LoVo (cell line): ENCODE data around the gene SEC61G.

ENCODE experiments used
- DNase-seq: peaks from one replicate; pipeline ENCODE4 v3.0.0-alpha.2; 2016; ENCODE audit warnings: low spot score

SEC61G gene

DNA sequence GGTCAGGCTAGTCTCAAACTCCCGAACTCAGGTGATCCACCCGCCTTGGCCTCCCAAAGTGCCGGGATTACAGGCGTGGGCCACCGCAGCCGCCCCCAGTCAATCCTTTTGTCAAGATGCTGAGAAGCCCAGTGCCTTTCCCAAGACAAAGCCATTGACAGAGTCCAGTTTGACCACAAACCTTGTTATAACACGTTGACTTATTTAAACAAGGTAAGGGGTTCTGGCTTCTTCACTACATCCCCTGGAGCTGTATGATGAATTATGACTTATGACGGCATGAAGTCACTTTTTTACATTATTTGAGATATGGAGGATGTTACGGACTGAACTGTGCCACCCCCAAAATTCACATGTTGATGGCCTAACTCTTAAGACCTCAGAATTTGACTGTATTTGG lies 5.8 kb upstream of the SEC61G start:
- DNase-seq: no peak

DNA sequence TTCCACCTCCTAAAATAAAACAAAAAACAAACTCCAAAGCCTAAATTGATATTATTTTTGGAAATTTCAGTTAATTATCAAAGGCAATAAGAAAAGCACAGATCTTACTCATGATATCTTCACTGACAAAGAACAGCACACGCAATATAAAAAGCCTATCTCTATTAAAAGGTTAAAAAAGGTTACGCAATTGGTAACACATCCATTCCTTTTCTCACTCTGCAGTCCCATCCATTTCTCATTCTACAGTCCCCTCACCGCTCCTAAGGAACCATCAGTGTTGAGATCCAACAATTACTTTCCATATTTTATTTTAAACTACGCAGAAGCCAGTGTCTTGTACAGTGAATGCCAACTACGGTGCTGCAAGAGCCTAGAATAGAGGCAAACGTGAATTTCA lies 1.3 kb downstream of the SEC61G start:
- DNase-seq: no peak

DNA sequence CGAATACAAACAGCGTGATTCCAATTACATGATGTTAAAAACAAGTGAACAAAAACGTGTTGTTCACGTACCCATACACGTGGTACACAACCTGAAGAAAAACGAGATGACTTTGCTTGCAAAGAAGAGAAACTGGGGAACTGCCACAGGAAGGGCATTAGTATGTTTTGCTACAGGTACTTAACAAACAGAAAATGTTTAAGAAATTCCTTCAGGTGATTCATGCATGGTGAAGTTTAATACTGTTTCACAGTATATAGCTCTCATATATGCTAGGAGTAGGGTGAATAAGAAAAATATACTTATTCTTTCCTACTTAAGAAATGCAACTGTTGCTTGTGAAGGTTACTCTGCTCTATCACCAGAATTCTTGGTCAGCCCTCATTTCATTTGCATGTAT lies 9.8 kb downstream of the SEC61G start:
- no peak for DNase-seq

GRCh38 chr7:54747234-54747633 lies 11.8 kb downstream of the SEC61G start:
- DNase-seq: no peak

- DNase-seq: no peak
Observed at GRCh38 chr7:54743580-54743979, 15.4 kb downstream of the SEC61G start.

DNA sequence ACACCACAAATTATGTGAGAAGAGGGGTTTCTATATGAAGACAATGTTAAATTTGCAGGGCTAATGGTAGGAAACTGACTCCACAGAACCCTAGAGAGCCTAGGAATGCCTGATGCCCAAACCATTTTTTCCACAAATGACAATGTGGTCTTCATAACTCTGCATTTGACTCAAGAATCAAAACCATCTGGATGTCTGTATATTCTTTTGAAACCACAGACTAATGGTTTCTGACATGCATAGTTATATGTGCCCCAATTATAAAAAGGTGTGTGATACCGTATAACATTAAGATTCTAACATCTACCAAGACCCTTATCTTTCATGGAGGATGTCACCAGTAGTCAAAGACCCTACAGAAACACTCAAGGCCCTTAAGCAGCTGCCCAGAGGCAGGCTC lies 20.3 kb downstream of the SEC61G start:
- DNase-seq: no peak

- DNase-seq: no peak
Observed at GRCh38 chr7:54729107-54729506, 29.9 kb downstream of the SEC61G start.

DNA sequence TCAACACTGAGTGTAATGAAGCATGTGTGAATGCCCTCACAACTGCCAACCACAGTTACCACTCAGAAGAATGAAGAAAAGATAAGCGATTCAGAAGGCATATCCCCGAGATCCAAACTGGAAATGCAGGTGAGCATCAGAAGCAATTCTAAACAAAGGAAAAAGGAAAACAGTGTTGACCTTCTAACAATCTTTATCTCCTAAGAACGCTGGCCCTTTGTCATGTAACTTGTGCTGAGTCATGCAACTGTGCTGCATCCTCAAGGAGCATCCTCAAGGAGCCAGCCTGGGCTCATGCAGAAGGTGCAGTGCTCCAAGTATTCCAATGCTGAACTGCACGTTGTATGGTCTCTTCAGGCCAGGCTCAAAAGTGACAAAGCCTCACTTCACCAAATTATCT lies 30.6 kb downstream of the SEC61G start:
- no peak for DNase-seq

- DNase-seq: no peak
Observed at GRCh38 chr7:54725255-54725654, 33.8 kb downstream of the SEC61G start.

DNA sequence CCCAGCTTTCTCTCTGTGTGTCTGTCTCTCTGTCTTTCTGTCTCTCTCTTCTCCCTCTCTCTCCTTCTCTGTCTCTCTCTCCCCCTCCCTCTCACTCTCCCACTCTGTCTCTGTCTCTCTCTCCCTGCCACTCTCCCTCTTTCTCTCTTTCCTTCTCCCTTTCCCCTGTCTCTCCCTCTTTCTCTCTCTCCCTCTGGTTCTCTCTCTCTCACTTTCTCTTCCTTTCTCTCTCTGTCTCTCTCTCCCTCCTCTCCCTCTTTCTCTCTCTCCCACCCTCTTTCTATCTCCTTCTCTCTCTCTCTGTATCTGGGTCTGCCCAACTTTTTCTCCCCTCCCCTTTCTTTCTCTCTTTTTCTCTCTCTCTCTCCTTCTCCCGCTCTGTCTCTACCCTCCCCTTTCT lies 36.5 kb downstream of the SEC61G start:
- no peak for DNase-seq

DNA sequence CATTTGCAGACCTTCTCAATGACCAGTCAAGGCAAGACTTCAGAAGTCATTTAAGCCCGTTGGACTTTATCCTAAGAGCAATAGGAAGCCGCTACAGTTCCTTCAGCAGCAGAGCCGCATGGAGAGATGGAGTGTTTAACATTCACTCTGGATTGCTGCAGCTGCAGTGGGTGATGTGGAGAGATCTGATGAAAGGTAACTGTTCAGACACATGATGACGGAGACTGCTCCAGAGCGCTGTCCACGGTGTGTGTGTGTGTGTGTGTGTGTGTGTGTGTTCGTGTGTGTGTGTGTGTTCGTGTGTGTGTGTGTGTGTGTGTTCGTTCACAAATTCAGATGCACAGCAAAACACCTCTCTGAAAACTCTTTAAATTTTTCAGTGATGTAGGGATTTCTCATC lies 37.0 kb downstream of the SEC61G start:
- no peak for DNase-seq

DNA sequence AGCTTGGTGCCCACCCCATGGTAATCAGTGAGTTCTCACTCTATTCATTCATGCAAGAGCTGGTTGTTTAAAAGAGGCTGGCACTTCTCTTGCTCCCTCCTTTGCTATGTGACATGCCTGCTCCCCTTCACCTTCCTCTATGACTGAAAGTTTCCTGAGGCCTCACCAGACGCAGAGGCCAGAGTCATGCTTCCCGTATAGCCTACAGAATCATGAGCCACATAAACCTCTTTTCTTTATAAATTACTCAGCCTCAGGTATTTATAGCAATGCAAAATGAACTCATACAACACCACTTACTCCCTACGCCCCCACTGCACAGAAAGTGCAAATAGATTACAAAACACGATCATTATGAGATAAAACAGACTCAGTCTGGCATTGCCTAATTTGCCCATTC lies 39.0 kb downstream of the SEC61G start:
- no peak for DNase-seq

- no peak for DNase-seq
Observed at GRCh38 chr7:54719425-54719824, 39.6 kb downstream of the SEC61G start.

DNA sequence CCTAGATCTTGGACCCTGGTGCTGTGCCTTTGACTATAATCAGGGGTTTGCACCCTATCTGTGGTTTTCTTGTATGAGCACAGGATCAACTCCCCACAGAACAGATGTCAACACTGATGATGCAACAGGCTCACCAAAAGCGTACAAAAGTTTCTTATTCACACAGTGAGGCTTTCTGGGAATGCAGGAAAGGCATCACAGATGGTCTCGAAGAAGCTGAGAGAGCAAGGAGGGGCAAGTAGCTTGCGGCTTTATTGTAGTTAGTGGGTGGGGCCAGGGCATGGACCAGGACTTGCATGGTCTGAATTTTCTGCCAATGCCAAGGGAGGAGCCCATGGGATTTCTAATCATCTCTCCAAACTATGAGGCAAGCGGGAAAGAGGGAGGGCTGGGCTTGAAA lies 46.2 kb downstream of the SEC61G start:
- DNase-seq: no peak

GRCh38 chr7:54711900-54712595 lies 47.0 kb downstream of the SEC61G start:
- DNase-seq: peak; percentile 29

DNA sequence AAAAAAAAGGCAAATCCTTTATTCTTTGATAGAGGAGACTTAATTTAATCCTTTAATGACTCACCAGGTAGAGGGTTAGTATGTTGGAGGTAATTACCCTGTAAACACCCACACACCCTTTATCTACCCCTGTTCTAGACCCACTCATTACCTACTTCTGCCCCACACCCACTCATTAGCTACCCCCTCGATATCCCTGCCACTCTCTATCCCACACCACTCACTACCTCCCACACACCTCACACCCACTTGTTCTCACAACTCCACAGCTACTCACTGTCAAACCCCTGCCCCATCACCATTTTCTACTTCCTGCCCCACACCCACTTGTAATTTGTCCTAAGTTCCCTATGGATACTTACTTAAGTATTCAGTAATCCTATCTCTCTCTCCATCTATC lies 49.7 kb downstream of the SEC61G start:
- DNase-seq: no peak

DNA sequence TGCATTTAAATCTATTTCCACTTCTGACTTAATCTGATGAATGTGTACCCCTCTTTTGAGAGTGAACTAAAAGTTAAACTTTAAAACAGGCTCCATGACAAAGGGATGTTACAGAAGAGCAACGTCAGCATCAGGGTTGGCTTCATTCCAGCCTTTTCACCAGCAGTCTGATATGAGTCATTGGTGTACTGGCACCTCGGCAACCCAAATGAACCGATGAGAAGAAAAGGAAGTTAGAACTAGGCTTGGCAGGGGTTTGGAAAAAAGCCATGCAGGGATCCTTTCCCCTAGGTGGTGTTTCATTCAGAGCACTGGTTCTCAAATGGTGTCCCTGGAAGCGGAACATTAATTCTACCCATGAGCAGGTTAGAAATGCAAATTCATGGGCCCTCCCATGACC lies 53.6 kb downstream of the SEC61G start:
- DNase-seq: peak; percentile 90

- no peak for DNase-seq
Observed at GRCh38 chr7:54704851-54705250, 54.2 kb downstream of the SEC61G start.
